T-helper 1 cell treated with Interleukin-12 subunit alpha and Interleukin-12 subunit beta and Interleukin-4 antibody, amounts not matched to agents 30 ng/mL and 1 ng/mL, for 36 hours (primary cell): Measurements from ENCODE around the gene PDE6H. TPM values are rescaled to one million over a fixed set of nuclear protein-coding genes. Genes with fewer than 3 reads are reported as not detected.

Experiments used
- intact Hi-C: fragments of 100-400 bp; cut with micrococcal nuclease; formaldehyde crosslinking; loops from one replicate; pipeline ENCODE4 v1.15.1; 2024
- total RNA-seq: library from RNA; stranded (reverse); gene quantifications from 2 replicates; pipeline ENCODE4 v1.2.3, GENCODE V29; 2022

Gene PDE6H
- total RNA-seq, 1 donor from 2014 or later, result not detected

- intact Hi-C loops, result loop anchor here (5.0 kb wide), 1 partner anchor 598 kb away; no protein-coding TSS in a partner anchor
Measured at GRCh38 chr12:14964406-14964805, 8.4 kb upstream of the PDE6H start.

- intact Hi-C loops, result no loop called here
Measured at GRCh38 chr12:14965221-14965620, 7.6 kb upstream of the PDE6H start.

- intact Hi-C loops, result no loop called here
Measured at GRCh38 chr12:14968478-14968877, 4.4 kb upstream of the PDE6H start.

GRCh38 chr12:14970473-14970872, 2.4 kb upstream of the PDE6H start:
- intact Hi-C loops, result no loop called here

- intact Hi-C loops, result no loop called here
Measured at GRCh38 chr12:14974633-14975032, 1.8 kb downstream of the PDE6H start.

- intact Hi-C loops, result no loop called here
Measured at GRCh38 chr12:14975457-14975856, 2.6 kb downstream of the PDE6H start.

- intact Hi-C loops, result no loop called here
Measured at GRCh38 chr12:14976658-14977057, 3.8 kb downstream of the PDE6H start.

- intact Hi-C loops, result loop anchor here (1.0 kb wide), 1 partner anchor 18 kb away; the partner anchor contains the start of gene ARHGDIB
Measured at GRCh38 chr12:14979468-14979867, 6.6 kb downstream of the PDE6H start.

GRCh38 chr12:14981049-14981448, 8.2 kb downstream of the PDE6H start:
- intact Hi-C loops, result no loop called here

- intact Hi-C loops, result no loop called here
Measured at GRCh38 chr12:14982562-14982961, 9.7 kb downstream of the PDE6H start.

- intact Hi-C loops, result no loop called here
Measured at GRCh38 chr12:14982991-14983390, 10.1 kb downstream of the PDE6H start.

- intact Hi-C loops, result no loop called here
Measured at GRCh38 chr12:14984036-14984435, 11.2 kb downstream of the PDE6H start.

GRCh38 chr12:14984766-14985285, 12.0 kb downstream of the PDE6H start:
- intact Hi-C loops, result no loop called here

- intact Hi-C loops, result no loop called here
Measured at GRCh38 chr12:14986449-14986848, 13.6 kb downstream of the PDE6H start.

GRCh38 chr12:14988035-14988434, 15.2 kb downstream of the PDE6H start:
- intact Hi-C loops, result no loop called here

GRCh38 chr12:14989790-14990189, 16.9 kb downstream of the PDE6H start:
- intact Hi-C loops, result no loop called here

- intact Hi-C loops, result no loop called here
Measured at GRCh38 chr12:14991069-14991468, 18.2 kb downstream of the PDE6H start.

- intact Hi-C loops, result no loop called here
Measured at GRCh38 chr12:14992673-14993072, 19.8 kb downstream of the PDE6H start.

- intact Hi-C loops, result no loop called here
Measured at GRCh38 chr12:14993117-14993516, 20.3 kb downstream of the PDE6H start.

- intact Hi-C loops, result no loop called here
Measured at GRCh38 chr12:14993537-14994266, 20.9 kb downstream of the PDE6H start.

- intact Hi-C loops, result loop anchor here (1.0 to 5.0 kb wide), 4 partner anchors 33 to 228 kb away; partner anchors contain the start of genes ARHGDIB, C12orf60, RERG and WBP11
Measured at GRCh38 chr12:14994610-14995009, 21.8 kb downstream of the PDE6H start.

- intact Hi-C loops, result loop anchor here (1.0 to 5.0 kb wide), 11 partner anchors 35 to 366 kb away; partner anchors contain the start of genes ARHGDIB, C12orf60, RERG and WBP11
Measured at GRCh38 chr12:14995583-14996425, 23.0 kb downstream of the PDE6H start.
